PFSK-1 (cell line): Measurements from ENCODE around the gene ZNF775.

Experiments used
- FOXP2 ChIP-seq: optimal IDR thresholded peaks from 2 replicates; pipeline ENCODE3; 2011; ENCODE audit warnings: borderline replicate concordance, control low read depth, inconsistent platforms; ENCODE audit not compliant: insufficient read depth; ENCODE audit errors: extremely low read length, extremely low read depth
- POLR2AphosphoS5 ChIP-seq: IDR thresholded peaks from 2 replicates; pipeline ENCODE4 v1.6.1; 2012; ENCODE audit warnings: low read depth, mild to moderate bottlenecking, control low read depth, low read length, moderate library complexity
- REST ChIP-seq, 2 experiments: IDR thresholded peaks; 2 replicates each; pipeline versions ENCODE4 v1.6.1 to v1.8.0; 2011 to 2012; ENCODE audit warnings: low read depth in 2 of 2, low read length in 2 of 2, control low read depth in 1 of 2, inconsistent platforms in 1 of 2, mild to moderate bottlenecking in 1 of 2, moderate library complexity in 1 of 2; ENCODE audit not compliant: insufficient read depth in 1 of 2
- SIN3A ChIP-seq: IDR thresholded peaks from 2 replicates; pipeline ENCODE4 v1.6.1; 2012; ENCODE audit warnings: mild to moderate bottlenecking, low read length, moderate library complexity, borderline replicate concordance; ENCODE audit not compliant: insufficient read depth
- TAF1 ChIP-seq: IDR thresholded peaks from 2 replicates; pipeline ENCODE4 v1.6.1; 2012; ENCODE audit warnings: low read length, control low read depth, borderline replicate concordance; ENCODE audit not compliant: insufficient read depth

The ZNF775 gene

GRCh38 chr7:150344299-150344698, 34.8 kb upstream of the ZNF775 start:
- TF ChIP-seq SIN3A = no peak
- TF ChIP-seq FOXP2 = no peak
- no peak for TF ChIP-seq REST (IDR thresholded peaks at IDR 0.05; ENCODE audit: insufficient read depth in 1 of 2, low read depth in 2 of 2, low read length in 2 of 2)
- no peak for TF ChIP-seq POLR2AphosphoS5
- no peak for TF ChIP-seq TAF1

- TF ChIP-seq FOXP2 = no peak
- no peak for TF ChIP-seq REST (IDR thresholded peaks at IDR 0.05; ENCODE audit: insufficient read depth in 1 of 2, low read depth in 2 of 2, low read length in 2 of 2)
- TF ChIP-seq SIN3A = no peak
- no peak for TF ChIP-seq TAF1
These were observed 34.1 kb upstream of the ZNF775 start for GRCh38 chr7:150345012-150345411.

- no peak for TF ChIP-seq REST (IDR thresholded peaks at IDR 0.05; ENCODE audit: insufficient read depth in 1 of 2, low read depth in 2 of 2, low read length in 2 of 2)
- no peak for TF ChIP-seq TAF1
- TF ChIP-seq SIN3A = no peak
- no peak for TF ChIP-seq POLR2AphosphoS5
- no peak for TF ChIP-seq FOXP2
These were observed 32.2 kb upstream of the ZNF775 start for GRCh38 chr7:150346922-150347321.

- no peak for TF ChIP-seq POLR2AphosphoS5
These were observed 27.4 kb upstream of the ZNF775 start for GRCh38 chr7:150351587-150352194.

GRCh38 chr7:150355666-150356059, 23.5 kb upstream of the ZNF775 start:
- TF ChIP-seq SIN3A (no peak), TAF1 (no peak), REST (IDR thresholded peaks at IDR 0.05; ENCODE audit: insufficient read depth in 1 of 2, low read depth in 2 of 2, low read length in 2 of 2) (no peak), POLR2AphosphoS5 (no peak), FOXP2 (no peak)
